ACC112 (cell line): ENCODE results near the gene DOCK2.

ENCODE experiments used
- H2AFZ ChIP-seq: fragments of 200-600 bp; sonication (generic); one replicate; pipeline ENCODE4 v1.6.0; 2017; ENCODE audit warnings: antibody characterized with exemption, low read length; ENCODE audit not compliant: unreplicated experiment
- H3K27ac ChIP-seq: fragments of 200-600 bp; sonication (generic); 2 replicates; pipeline ENCODE4 v1.5.1; 2014; ENCODE audit warnings: low read depth, mild to moderate bottlenecking, antibody characterized with exemption, low read length, moderate library complexity
- H3K27me3 ChIP-seq: fragments of 200-600 bp; sonication (generic); 2 replicates; pipeline ENCODE4 v1.6.1; 2014; ENCODE audit warnings: mild to moderate bottlenecking, antibody characterized with exemption, low read length, moderate library complexity, mixed read lengths; ENCODE audit not compliant: insufficient read depth
- H3K36me3 ChIP-seq: fragments of 200-600 bp; sonication (generic); 2 replicates; pipeline ENCODE4 v1.6.1; 2016; ENCODE audit warnings: mild to moderate bottlenecking, antibody characterized with exemption, low read length, moderate library complexity, mixed read lengths; ENCODE audit not compliant: insufficient read depth
- H3K4me1 ChIP-seq: fragments of 200-600 bp; sonication (generic); one replicate; pipeline ENCODE4 v1.6.1; 2016; ENCODE audit warnings: low read length, mixed read lengths; ENCODE audit not compliant: insufficient read depth, unreplicated experiment, control insufficient read depth
- H3K4me3 ChIP-seq: fragments of 200-600 bp; sonication (generic); 2 replicates; pipeline ENCODE4 v1.5.1; 2014; ENCODE audit warnings: mild to moderate bottlenecking, low read depth, low read length
- H3K79me2 ChIP-seq: fragments of 200-600 bp; sonication (generic); one replicate; pipeline ENCODE4 v1.6.0; 2016; ENCODE audit warnings: low read length; ENCODE audit not compliant: control insufficient read depth, unreplicated experiment, insufficient read depth

Gene DOCK2

DNA sequence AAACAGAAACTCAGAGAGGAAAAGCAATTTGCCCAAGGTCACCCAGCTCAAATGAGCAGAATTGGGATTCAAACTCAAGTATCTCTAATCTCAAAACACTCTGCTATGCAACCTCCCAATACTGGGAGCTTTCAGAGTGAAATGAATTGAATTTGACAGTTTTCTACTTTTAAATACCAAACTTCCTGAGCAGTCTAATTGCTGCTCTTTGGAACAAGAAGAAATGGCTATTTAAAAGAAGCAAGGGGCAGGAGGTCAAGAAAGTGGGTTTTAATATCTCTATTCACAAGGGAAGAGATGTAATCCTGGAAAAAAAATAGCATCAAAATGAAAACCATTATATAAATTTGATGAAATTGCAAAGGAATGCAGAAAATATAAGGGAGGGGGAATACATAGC, 200.6 kb downstream of the DOCK2 start:
- Histone ChIP-seq H3K27ac (no peak overlapping the region), H3K4me3 (no peak overlapping the region), H3K79me2 (no peaks in the 10 kb centered on the region), H2AFZ (no peak overlapping the region), H3K4me1 (peaks cover 7% of the 10 kb centered on the region), H3K27me3 (no peaks in the 10 kb centered on the region), H3K36me3 (peaks cover 5% of the 10 kb centered on the region; the same call in 1 of the 2 replicates)

DNA sequence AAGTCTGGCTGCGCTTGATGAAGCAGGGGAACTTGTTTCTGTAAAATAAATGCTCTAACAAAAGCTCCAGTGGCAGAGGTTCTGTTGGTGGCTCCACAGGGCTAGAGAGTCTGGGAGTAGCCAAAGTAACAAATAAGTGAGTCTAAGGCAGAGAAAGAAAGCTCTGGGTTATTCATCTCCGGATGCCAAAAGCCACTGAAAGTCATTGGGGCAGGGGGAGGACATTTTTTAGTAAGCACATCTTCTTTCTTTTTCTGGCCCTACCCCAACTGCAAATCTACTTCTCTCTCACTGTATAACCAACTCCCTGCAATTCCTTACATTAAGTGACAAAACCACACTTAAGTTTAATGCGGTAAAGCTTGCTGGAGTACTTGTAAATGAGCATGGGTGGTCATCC, 201.6 kb downstream of the DOCK2 start:
- Histone ChIP-seq H2AFZ (no peak overlapping the region), H3K4me3 (no peak overlapping the region), H3K27me3 (no peaks in the 10 kb centered on the region), H3K27ac (no peak overlapping the region), H3K79me2 (no peaks in the 10 kb centered on the region), H3K4me1 (peaks cover 2% of the 10 kb centered on the region), H3K36me3 (peaks cover 5% of the 10 kb centered on the region; the same call in 1 of the 2 replicates)

DNA sequence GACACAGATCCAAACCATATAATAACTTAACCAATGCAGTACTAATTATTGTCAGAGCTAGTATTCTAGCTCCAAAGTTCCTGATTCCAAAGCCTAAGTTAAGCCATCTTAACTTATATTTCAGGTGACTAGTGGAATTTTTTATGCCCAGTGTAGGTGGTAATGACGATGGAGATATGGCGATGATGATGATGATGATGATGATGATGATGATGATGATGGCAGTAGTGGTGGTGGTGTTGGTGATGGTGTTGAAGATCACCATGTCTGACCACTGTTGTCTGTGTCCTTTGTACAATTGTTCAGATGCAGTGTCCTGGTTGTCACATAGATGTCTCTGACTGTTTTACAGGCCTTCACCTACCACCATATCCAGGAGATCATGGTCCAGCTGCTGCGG, 203.3 kb downstream of the DOCK2 start:
- Histone ChIP-seq H2AFZ (no peak overlapping the region), H3K36me3 (peaks cover 5% of the 10 kb centered on the region; the same call in 1 of the 2 replicates), H3K4me3 (no peak overlapping the region), H3K79me2 (no peaks in the 10 kb centered on the region), H3K27me3 (no peaks in the 10 kb centered on the region), H3K4me1 (no peaks in the 10 kb centered on the region), H3K27ac (no peak overlapping the region)

DNA sequence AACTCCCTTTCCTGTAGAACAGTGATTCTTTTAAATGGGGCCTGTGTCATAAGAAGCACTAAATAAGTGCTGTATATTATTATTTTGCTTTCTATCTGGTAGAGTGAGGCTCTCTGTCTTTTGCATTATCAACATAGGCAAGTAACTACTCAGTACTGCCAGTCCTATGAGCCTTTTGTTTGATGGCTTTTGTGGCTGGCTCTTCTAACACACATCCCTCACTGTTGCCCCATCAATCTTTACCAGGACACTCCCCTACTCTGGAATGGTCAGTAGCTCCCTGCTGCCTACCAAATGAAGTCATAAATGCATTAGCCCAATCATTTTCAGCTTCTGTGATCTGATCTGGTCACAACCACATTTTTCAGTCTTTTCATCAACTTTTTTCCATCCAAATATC, 205.6 kb downstream of the DOCK2 start:
- Histone ChIP-seq H3K27ac (no peak overlapping the region), H3K79me2 (no peaks in the 10 kb centered on the region), H2AFZ (no peak overlapping the region), H3K4me1 (no peaks in the 10 kb centered on the region), H3K27me3 (no peaks in the 10 kb centered on the region), H3K36me3 (peaks cover 5% of the 10 kb centered on the region; the same call in 1 of the 2 replicates), H3K4me3 (no peak overlapping the region)

DNA sequence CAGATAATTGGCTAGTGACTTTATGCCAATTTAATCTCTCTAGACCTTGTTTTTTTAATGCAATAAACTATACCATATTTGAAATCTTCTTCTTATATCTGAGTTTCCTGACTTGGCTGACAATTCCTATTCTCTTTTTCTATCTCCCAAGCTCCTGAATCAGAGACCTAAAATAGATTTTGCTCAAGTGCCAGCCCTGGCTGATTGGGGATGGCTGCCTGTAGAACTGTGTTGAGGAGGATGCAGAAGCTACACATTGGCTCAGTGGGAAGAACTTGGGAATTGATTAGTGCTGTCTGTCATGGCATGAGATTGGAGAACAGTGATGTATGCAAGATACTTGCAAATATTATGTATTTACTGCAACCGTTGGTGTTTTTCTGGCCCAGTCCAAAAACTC, 210.4 kb downstream of the DOCK2 start:
- no peak overlapping the region for H3K27ac ChIP-seq
- H3K4me3 ChIP-seq = no peak overlapping the region
- no peaks in the 10 kb centered on the region for H3K4me1 ChIP-seq
- no peak overlapping the region for H2AFZ ChIP-seq
- H3K36me3 ChIP-seq = peaks cover 7% of the 10 kb centered on the region; the same call in 1 of the 2 replicates
- no peaks in the 10 kb centered on the region for H3K27me3 ChIP-seq
- no peaks in the 10 kb centered on the region for H3K79me2 ChIP-seq

DNA sequence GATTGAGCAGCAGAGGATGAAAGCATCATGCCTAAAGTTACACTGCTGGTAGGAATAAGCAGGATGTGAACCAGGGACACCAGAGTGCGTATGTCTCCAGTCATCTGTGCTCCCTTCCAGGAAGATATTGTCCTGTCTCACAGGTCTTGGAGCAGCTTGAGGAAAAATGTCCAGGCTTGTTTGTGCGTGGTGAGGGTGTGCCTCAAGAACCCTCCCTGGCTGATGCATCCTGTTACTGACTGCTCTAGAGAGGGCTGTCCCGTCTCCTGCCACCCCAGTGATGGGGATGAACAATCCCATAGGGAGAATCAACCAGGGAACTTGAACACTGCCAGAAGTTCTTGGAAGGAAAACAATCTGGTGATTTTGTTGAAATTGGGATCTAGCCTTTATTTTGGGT, 211.2 kb downstream of the DOCK2 start:
- no peak overlapping the region for H3K4me3 ChIP-seq
- no peak overlapping the region for H2AFZ ChIP-seq
- no peaks in the 10 kb centered on the region for H3K79me2 ChIP-seq
- peaks cover 7% of the 10 kb centered on the region; the same call in 1 of the 2 replicates for H3K36me3 ChIP-seq
- no peaks in the 10 kb centered on the region for H3K4me1 ChIP-seq
- H3K27ac ChIP-seq = no peak overlapping the region
- no peaks in the 10 kb centered on the region for H3K27me3 ChIP-seq

DNA sequence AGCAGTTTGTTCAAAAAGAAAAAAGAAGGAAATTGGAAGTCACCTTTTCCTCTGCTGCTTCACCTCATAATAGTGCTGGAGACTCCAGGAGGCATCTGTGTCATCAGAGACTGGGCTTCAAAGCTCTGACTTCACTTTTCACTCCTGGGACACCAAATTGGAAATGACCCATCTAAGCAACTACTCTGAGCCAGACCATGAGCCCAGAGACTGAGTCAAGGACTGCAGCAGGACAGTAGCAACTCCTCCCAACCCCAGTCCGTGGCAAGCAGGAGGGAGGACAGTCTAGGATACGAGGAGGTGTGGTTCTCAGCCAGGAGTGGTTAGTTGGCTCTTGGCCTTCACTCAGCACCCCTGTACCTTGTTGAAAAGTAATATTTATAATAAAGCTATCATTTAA, 211.7 kb downstream of the DOCK2 start:
- Histone ChIP-seq H3K27ac (no peak overlapping the region), H2AFZ (no peak overlapping the region), H3K36me3 (peaks cover 7% of the 10 kb centered on the region; the same call in 1 of the 2 replicates), H3K4me1 (no peaks in the 10 kb centered on the region), H3K4me3 (no peak overlapping the region), H3K79me2 (no peaks in the 10 kb centered on the region), H3K27me3 (no peaks in the 10 kb centered on the region)

DNA sequence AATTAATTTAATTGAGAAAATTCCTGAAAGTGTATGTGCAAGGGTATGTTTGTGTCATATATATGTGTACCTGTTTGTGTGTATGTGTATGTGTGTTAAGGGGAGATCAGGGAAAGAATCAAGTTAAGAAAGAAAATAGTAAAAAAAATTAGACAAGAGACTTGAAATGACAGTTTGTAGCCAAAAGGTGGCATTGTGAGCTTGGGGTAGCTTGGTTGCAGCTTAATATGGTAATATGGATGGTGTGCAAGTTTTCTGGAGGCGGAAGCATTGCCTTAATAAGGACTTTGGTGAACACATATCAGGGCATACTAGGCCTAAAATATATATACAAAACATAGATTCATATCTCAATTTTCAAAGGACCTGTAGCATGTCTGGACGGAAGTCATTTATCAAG, 213.3 kb downstream of the DOCK2 start:
- no peak overlapping the region for H2AFZ ChIP-seq
- no peak overlapping the region for H3K4me3 ChIP-seq
- H3K27me3 ChIP-seq = no peaks in the 10 kb centered on the region
- H3K4me1 ChIP-seq = no peaks in the 10 kb centered on the region
- H3K27ac ChIP-seq = no peak overlapping the region
- no peaks in the 10 kb centered on the region for H3K79me2 ChIP-seq
- H3K36me3 ChIP-seq = peaks cover 7% of the 10 kb centered on the region; the same call in 1 of the 2 replicates

DNA sequence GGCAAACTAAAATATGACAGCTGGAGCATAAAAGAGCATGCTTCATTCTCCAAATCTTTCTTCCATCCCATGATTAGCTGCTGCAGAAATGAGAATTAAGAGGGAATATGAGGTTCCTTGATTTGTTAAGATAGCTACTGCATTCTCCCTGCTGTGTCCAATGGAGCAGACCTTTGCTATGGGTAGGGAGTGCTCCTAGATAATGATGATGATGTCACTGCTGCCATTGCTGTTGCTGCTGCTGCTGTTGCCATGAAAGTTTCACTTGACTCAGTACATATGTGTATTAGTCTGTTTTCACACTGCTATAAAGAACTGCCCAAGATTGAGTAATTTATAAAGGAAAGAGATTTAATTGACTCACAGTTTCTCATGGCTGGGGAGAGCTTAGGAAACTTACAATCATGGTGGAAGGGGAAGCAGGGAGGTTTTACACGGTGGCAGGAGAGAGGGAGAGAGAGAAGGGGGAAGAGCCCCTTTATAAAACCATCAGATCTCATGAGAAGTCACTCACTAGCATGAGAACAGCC, 214.3 kb downstream of the DOCK2 start:
- Histone ChIP-seq H3K36me3 (peaks cover 7% of the 10 kb centered on the region; the same call in 1 of the 2 replicates), H3K79me2 (no peaks in the 10 kb centered on the region)

DNA sequence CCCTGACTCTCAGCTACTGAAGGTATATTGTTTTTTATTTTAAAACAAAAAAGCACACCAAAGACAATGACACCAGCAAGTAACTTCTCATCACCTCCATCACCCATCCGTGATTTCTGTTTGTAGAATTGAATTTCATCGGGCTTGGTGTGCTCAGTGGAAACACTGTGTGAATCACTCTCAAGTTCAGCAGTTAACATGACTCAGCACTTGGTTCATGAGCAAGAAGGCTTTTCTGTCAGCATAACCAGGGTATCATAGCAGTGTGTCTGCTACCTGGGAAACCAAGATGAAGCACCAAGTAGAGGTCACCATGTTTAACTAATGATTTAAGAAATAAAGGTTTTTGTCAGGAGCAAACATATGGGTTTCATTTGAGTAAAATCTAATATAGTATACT, 219.5 kb downstream of the DOCK2 start:
- Histone ChIP-seq H3K4me3 (no peak overlapping the region), H3K36me3 (peaks cover 4% of the 10 kb centered on the region; the same call in 1 of the 2 replicates), H3K27me3 (no peaks in the 10 kb centered on the region), H3K27ac (peak overlapping the region; percentile 35; the same call in 1 of the 2 replicates), H3K4me1 (peaks cover 14% of the 10 kb centered on the region), H2AFZ (peak overlapping the region; percentile 74), H3K79me2 (no peaks in the 10 kb centered on the region)

More for the DNA sequence above, 214.3 kb downstream of the DOCK2 start:
- Histone ChIP-seq H3K27ac (no peak overlapping the region), H3K27me3 (no peaks in the 10 kb centered on the region), H2AFZ (no peak overlapping the region), H3K4me1 (peaks cover 3% of the 10 kb centered on the region), H3K4me3 (no peak overlapping the region)

DNA sequence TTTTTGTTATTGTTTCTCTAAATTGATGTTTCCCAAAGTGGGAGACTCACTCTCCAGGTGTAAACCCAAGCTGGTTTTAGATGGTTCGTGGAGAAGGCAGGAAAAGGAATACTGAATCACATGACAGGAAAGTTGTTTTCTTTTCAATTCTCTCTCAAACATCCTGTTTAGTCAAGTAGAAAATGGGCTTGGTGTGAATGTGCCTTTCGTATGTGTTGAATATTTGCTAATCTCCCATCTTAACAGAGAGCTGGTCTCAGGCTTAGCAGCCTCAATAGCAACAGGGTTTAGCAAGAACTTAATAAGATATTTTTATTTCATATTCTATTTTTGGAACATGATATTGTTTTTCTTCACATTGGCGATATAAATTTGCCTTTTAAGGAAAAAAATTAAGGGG, 223.5 kb downstream of the DOCK2 start:
- no peak overlapping the region for H3K4me3 ChIP-seq
- no peaks in the 10 kb centered on the region for H3K27me3 ChIP-seq
- H3K4me1 ChIP-seq = peaks cover 23% of the 10 kb centered on the region
- H3K79me2 ChIP-seq = no peaks in the 10 kb centered on the region
- H3K36me3 ChIP-seq = no peaks in the 10 kb centered on the region
- no peak overlapping the region for H2AFZ ChIP-seq
- no peak overlapping the region for H3K27ac ChIP-seq
